Keratinocyte (primary cell): ENCODE measurements around the gene SCAF4. TPM values are rescaled to one million over a fixed set of nuclear protein-coding genes. Genes with fewer than 3 reads are reported as not detected.

Source experiments
- DNase-seq: peaks from one replicate; pipeline ENCODE4 v3.0.0-alpha.2; 2011; ENCODE audit warnings: low read depth, missing footprints, low spot score
- FAIRE-seq: peaks from 2 replicates; lab custom pipeline; 2011; peaks lifted over from hg19 to GRCh38; lab: Jason Lieb, UNC
- H2AFZ ChIP-seq: 2 replicates; pipeline ENCODE4 v1.6.0; 2012; ENCODE audit warnings: low read length, control low read depth, inconsistent platforms; ENCODE audit not compliant: control insufficient read depth
- H3K27ac ChIP-seq: 2 replicates; pipeline ENCODE4 v1.5.1; 2011; ENCODE audit warnings: low read length; ENCODE audit not compliant: control insufficient read depth, insufficient read depth
- H3K27me3 ChIP-seq: 3 replicates; pipeline ENCODE4 v1.6.0; 2011; ENCODE audit warnings: low read length; ENCODE audit not compliant: control insufficient read depth, insufficient read depth; ENCODE audit errors: extremely low read depth
- H3K36me3 ChIP-seq, 2 experiments: 2 replicates in 1 of 2; 3 replicates in 1 of 2; pipeline ENCODE4 v1.5.1; 2011; ENCODE audit warnings: low read length in 2 of 2, mild to moderate bottlenecking in 1 of 2; ENCODE audit not compliant: control insufficient read depth in 2 of 2, insufficient read depth in 2 of 2; ENCODE audit errors: extremely low read depth in 1 of 2
- H3K4me1 ChIP-seq: 3 replicates; pipeline ENCODE4 v1.5.1; 2011; ENCODE audit warnings: low read length; ENCODE audit not compliant: control insufficient read depth, insufficient read depth; ENCODE audit errors: extremely low read depth
- H3K4me2 ChIP-seq: 3 replicates; pipeline ENCODE4 v1.6.0; 2011; ENCODE audit warnings: low read depth, low read length; ENCODE audit not compliant: control insufficient read depth, insufficient read depth; ENCODE audit errors: extremely low read depth
- H3K4me3 ChIP-seq, 3 experiments: fragments of 200-600 bp in 1 of 3; sonication (generic) in 1 of 3; 2 replicates in 2 of 3; 3 replicates in 1 of 3; pipeline ENCODE4 v1.5.1; 2011 to 2016; ENCODE audit warnings: low read length in 3 of 3, mild to moderate bottlenecking in 3 of 3, control low read depth in 2 of 3, inconsistent platforms in 1 of 3, low read depth in 1 of 3, mixed read lengths in 1 of 3, mixed run types in 1 of 3, moderate library complexity in 1 of 3; ENCODE audit not compliant: control insufficient read depth in 2 of 3, insufficient read depth in 2 of 3; ENCODE audit errors: extremely low read depth in 1 of 3
- H3K79me2 ChIP-seq: 2 replicates; pipeline ENCODE4 v1.6.0; 2012; ENCODE audit warnings: low read length; ENCODE audit not compliant: control insufficient read depth, insufficient read depth
- H3K9ac ChIP-seq: 3 replicates; pipeline ENCODE4 v1.6.0; 2011; ENCODE audit warnings: low read length; ENCODE audit not compliant: control insufficient read depth, insufficient read depth; ENCODE audit errors: extremely low read depth
- H3K9me1 ChIP-seq: 3 replicates; pipeline ENCODE4 v1.6.0; 2011; ENCODE audit warnings: low read length; ENCODE audit not compliant: control insufficient read depth, insufficient read depth; ENCODE audit errors: extremely low read depth
- H3K9me3 ChIP-seq: 2 replicates; pipeline ENCODE4 v1.5.1; 2012; ENCODE audit warnings: low read depth, low read length; ENCODE audit not compliant: control insufficient read depth
- H4K20me1 ChIP-seq: 3 replicates; pipeline ENCODE4 v1.6.0; 2011; ENCODE audit warnings: low read length; ENCODE audit not compliant: control insufficient read depth, insufficient read depth; ENCODE audit errors: extremely low read depth
- EZH2 ChIP-seq: IDR thresholded peaks from one replicate; pipeline ENCODE4 v1.6.1; 2012; ENCODE audit warnings: inconsistent platforms, mild to moderate bottlenecking, low read length, moderate library complexity
- dilution Hi-C: fragments of 300-500 bp; cut with MboI; formaldehyde crosslinking; loops from one replicate; pipeline ENCODE4 v1.7.0; 2020; ENCODE audit warnings: low sequenced_read_pairs; ENCODE audit not compliant: extremely low pct_ligation_motif_present
- polyA plus RNA-seq, 5 experiments: library from polyadenylated mRNA; depleted of rRNA in 3 of 5; stranded (reverse) in 3 of 5; stranded (forward) in 1 of 5; unstranded in 1 of 5; fragments of >200 nt; gene quantifications; 1 replicate in 1 of 5; 2 replicates in 3 of 5; 3 replicates in 1 of 5; pipeline versions ENCODE4 v1.2.1 to v1.2.3, GENCODE V29; 2011 to 2012; ENCODE audit warnings: missing spikeins in 2 of 5, low read depth in 1 of 5, low replicate concordance in 1 of 5
- TF ChIP-seq, protein P1 (sequence below), 3 experiments: IDR thresholded peaks in 1 of 3; conservative IDR thresholded peaks in 1 of 3; optimal IDR thresholded peaks in 1 of 3; 2 replicates in 2 of 3; 3 replicates in 1 of 3; pipeline versions ENCODE3 to v1.5.1; 2011; ENCODE audit warnings: low read length in 3 of 3, mild to moderate bottlenecking in 3 of 3, moderate library complexity in 2 of 3, control low read depth in 1 of 3, inconsistent platforms in 1 of 3; ENCODE audit not compliant: insufficient read depth in 2 of 3; ENCODE audit errors: extremely low read depth in 1 of 3

SCAF4 gene
- polyA plus RNA-seq, 1 donor (not counting 4 experiments of a cell fraction or from before 2014, with no cell fraction given), result 7.5 TPM

DNA sequence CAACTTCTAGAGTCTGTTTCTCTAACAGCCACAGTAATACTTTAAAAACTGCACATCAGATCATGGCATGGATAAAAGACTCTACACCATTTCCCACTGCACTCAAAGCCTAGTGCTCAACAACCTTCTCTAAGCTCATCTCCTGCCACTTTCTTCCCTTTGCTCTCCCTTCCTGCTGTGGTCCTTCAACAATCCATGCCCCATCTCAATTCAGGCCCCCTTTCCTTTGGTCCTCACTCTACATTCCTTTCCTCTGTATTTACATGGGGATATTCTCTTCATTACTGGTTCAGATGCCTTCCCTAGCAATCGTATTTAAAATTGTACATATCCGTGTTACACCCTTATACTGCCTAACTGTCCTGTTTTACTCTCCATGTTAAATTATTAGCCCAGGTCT is 53.4 kb downstream of the SCAF4 start:
- H3K4me3 ChIP-seq, result no peak overlapping the region
- H3K27ac ChIP-seq, result no peak overlapping the region
- dilution Hi-C loops, result no loop called here
- H3K4me2 ChIP-seq, result no peak overlapping the region
- H2AFZ ChIP-seq, result no peak overlapping the region
- no peaks in the 10 kb centered on the region for H3K9me1 ChIP-seq
- no peaks in the 10 kb centered on the region for H3K4me1 ChIP-seq
- TF ChIP-seq, protein P1, sequence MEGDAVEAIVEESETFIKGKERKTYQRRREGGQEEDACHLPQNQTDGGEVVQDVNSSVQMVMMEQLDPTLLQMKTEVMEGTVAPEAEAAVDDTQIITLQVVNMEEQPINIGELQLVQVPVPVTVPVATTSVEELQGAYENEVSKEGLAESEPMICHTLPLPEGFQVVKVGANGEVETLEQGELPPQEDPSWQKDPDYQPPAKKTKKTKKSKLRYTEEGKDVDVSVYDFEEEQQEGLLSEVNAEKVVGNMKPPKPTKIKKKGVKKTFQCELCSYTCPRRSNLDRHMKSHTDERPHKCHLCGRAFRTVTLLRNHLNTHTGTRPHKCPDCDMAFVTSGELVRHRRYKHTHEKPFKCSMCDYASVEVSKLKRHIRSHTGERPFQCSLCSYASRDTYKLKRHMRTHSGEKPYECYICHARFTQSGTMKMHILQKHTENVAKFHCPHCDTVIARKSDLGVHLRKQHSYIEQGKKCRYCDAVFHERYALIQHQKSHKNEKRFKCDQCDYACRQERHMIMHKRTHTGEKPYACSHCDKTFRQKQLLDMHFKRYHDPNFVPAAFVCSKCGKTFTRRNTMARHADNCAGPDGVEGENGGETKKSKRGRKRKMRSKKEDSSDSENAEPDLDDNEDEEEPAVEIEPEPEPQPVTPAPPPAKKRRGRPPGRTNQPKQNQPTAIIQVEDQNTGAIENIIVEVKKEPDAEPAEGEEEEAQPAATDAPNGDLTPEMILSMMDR (optimal IDR thresholded peaks at IDR 0.05 in 1 of 3, IDR thresholded peaks at IDR 0.05 in 1 of 3, conservative IDR thresholded peaks at IDR 0.05 in 1 of 3; ENCODE audit: extremely low read depth in 1 of 3, insufficient read depth in 2 of 3, low read length in 3 of 3), result no peak
- TF ChIP-seq EZH2, result no peak
- no peaks in the 10 kb centered on the region for H3K79me2 ChIP-seq
- H3K27me3 ChIP-seq, result no peaks in the 10 kb centered on the region
- H3K36me3 ChIP-seq, result peaks cover 3 to 16% of the 10 kb centered on the region in 2 experiments
- FAIRE-seq, result no peak
- no peaks in the 10 kb centered on the region for H4K20me1 ChIP-seq
- no peaks in the 10 kb centered on the region for H3K9me3 ChIP-seq
- H3K9ac ChIP-seq, result no peak overlapping the region
- no peak for DNase-seq

DNA sequence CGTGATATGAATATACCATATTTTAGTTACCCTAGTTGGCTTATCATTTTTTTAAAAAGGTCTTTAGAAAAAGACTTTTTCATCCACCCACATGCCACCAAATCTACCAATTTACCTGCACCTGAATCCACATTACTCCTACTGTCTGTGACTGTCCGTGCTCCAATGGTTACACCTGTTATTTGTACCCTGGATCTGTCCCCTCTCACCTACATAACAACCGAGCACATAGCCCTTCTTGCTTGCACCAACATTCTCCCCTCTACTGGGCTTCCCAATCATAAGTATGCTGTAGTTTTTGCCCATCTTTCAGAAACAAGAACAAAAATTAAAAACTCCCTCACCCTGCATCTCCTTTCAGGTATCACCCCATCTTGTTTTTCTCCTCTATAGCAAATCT is 54.9 kb downstream of the SCAF4 start:
- Histone ChIP-seq H3K9me3 (no peaks in the 10 kb centered on the region), H3K9ac (no peak overlapping the region), H3K79me2 (no peaks in the 10 kb centered on the region), H4K20me1 (no peaks in the 10 kb centered on the region), H3K27me3 (no peaks in the 10 kb centered on the region), H3K36me3 (peaks cover 0 to 10% of the 10 kb centered on the region in 2 experiments), H3K27ac (no peak overlapping the region), H3K9me1 (no peaks in the 10 kb centered on the region), H3K4me2 (no peak overlapping the region), H2AFZ (no peak overlapping the region), H3K4me1 (no peaks in the 10 kb centered on the region), H3K4me3 (no peak overlapping the region)
- DNase-seq, result no peak
- dilution Hi-C loops, result no loop called here
- TF ChIP-seq, protein P1 (optimal IDR thresholded peaks at IDR 0.05 in 1 of 3, IDR thresholded peaks at IDR 0.05 in 1 of 3, conservative IDR thresholded peaks at IDR 0.05 in 1 of 3; ENCODE audit: extremely low read depth in 1 of 3, insufficient read depth in 2 of 3, low read length in 3 of 3), result no peak
- TF ChIP-seq EZH2, result no peak
- no peak for FAIRE-seq
